HPDE6-E6E7 (cell line): ENCODE data around the gene TYRP1.
"Not testable (repeated sequence)": the region's sequence is repeated elsewhere in the genome, so short reads cannot be mapped to it uniquely, and the experiment has no call there.

ENCODE experiments used
- DNase-seq: peaks from one replicate; pipeline ENCODE4 v3.0.0; 2011; ENCODE audit warnings: missing footprints; ENCODE audit errors: extremely low spot score

TYRP1 gene

DNA sequence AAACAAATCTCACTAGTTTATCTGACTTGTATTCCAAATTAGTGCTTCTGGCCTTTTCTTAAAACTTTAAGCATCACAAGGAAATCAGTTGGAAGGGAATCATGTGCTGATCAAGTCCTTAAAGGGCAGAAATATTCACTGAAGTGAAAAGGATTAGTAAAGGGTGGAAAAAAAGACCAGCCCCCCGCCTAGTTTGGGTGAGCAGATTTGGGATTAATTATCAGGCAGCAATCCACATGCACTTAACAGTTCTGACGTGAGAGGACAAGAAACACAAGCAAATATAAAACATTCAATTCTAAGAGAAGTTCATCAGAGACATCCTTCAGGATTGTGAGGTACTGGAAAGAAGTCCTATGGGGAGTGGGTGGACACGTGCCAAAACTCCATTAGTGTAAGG, at the start of gene TYRP1:
Gene TYRP1 (plus strand): TSS at position 245 of the 400 bp plus-strand sequence. CDS start 612 bp downstream, outside the sequence.
- DNase-seq: no peak

GRCh38 chr9:12643686-12644085, 49.5 kb upstream of the TYRP1 start:
- DNase-seq: no peak

GRCh38 chr9:12648925-12649324, 44.3 kb upstream of the TYRP1 start:
- DNase-seq: no peak

GRCh38 chr9:12651125-12651524, 42.1 kb upstream of the TYRP1 start:
- no peak for DNase-seq

DNA sequence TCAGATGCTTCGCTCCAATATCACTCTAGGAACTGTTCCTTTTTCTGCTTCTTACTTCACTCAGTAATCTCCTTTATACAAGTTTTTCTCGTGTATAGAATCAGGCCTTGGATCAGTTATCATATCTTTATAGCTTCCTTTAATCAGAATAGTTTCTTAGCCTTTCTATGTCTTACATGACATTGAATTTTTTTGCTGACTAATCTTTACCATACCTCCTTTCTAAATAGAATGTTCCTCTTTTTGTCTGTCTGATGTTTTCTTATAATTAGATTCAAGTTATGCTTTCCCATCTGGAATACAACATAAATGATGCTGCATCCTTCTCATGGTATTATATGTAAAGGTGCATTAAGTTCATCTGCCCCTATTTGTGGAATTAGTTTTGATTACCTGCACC, 40.2 kb upstream of the TYRP1 start:
- DNase-seq: no peak

- no peak for DNase-seq
Observed at GRCh38 chr9:12656803-12657202, 36.4 kb upstream of the TYRP1 start.

DNA sequence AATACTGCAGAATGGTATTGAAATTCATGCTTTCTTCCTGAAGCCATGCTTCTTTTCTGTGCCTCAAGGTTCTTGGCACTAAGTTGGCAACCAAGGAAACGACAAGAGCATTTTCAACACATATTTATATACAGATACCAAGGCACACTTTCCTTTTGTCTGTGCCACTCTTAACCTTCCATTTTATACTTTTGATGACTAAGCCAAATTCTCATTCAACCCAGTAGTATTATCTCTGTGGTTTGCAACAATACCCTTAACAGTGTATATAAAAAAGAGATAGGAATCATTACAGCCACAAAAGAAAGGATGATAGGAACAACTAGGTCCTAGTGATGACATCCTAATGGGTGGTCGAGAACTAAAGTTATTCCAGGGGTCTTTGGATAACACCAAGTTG, 36.0 kb upstream of the TYRP1 start:
- DNase-seq: no peak

GRCh38 chr9:12657998-12658397, 35.2 kb upstream of the TYRP1 start:
- no peak for DNase-seq

DNA sequence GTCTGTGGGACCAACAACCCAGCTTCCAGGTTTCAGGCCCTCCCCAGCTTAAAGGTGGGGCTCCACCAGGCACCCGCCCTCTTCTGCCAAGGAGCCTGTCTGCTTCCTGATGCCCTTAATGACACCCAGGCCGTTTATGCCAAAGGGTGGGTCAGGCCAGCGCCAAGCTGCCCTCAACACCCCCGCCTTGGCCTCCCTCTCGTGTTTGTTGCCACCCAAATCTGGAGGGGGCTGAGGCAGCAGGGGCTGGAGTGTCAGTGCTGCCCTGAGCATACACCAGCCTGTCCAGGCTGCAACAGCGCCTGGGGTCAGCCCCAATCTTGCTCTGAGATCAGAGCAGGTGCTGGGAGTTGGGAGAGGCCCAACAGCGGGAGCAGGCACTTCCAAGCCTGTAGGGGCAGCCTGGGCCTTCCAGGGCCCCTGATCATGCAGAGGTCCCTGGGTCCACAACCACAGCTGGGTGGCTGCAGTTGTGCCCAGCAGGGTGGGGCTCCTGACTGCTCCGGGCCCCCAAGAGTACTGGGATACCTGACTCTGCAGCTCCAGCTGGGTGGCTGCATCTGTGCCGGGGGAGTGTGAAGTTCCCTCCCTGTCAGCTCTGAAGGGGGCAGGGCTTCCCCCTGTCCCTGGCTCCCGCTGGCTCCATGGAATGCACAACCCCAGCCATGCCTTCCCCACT, 34.5 kb upstream of the TYRP1 start:
- no peak for DNase-seq

GRCh38 chr9:12659220-12659619, 34.0 kb upstream of the TYRP1 start:
- no peak for DNase-seq

DNA sequence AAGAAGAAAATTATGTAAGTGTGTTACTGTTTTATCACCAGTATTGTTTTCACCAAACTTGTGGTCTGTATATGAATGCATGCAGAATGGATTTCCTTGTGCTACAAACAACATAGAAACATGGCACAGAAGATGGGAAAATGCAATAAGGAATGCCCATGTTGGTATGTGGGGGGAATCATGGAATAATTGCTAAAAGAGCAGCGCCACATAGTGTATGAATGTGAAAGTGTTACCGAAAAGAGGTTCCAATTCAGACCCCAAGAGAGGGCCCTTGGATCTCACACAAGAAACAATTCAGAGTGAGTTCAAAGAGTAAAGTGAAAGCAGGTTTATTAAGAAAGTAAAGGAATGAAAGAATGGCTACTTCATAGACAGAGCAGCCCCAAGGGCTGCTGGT, 26.4 kb upstream of the TYRP1 start:
- no peak for DNase-seq

DNA sequence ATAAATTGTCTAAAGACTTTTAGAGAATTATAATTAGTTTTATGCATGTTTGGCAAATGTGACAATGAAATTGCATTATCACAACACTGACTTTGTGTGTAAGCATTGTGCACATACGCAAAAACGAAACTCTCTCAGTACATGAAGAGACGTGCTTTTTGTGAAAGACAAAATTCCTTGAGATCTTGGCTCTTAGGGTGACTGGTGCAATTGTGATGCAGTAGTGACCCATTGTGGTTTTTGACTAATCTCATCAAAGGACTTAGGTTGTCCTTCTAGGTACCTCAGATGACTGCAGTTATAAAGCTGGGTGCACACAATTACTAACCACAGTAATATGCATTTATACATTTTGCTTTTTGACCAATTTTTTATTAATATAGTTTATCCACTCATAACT, 25.3 kb upstream of the TYRP1 start:
- no peak for DNase-seq

DNA sequence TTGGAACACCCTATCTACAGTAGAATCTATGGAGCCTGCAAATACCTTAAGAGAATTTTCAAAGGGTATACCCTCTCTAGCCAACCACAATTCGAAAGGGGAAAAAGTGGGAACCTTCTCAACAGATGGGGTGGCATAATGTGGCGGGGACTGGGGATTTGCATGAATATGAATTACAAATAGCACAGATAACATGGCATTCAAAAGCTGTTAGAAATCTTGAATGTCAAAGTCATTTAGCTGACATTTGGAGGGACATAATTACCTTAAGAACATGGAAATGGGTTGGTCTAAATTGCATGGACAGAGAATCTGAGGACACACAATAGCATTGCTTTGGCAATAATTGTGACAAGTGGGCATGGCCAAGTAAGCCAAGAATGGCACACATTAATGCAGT, 23.2 kb upstream of the TYRP1 start:
- DNase-seq: no peak

GRCh38 chr9:12674961-12675360, 18.2 kb upstream of the TYRP1 start:
- DNase-seq: no peak

GRCh38 chr9:12677462-12678126, 15.6 kb upstream of the TYRP1 start:
- not testable (repeated sequence) for DNase-seq

GRCh38 chr9:12680341-12680740, 12.8 kb upstream of the TYRP1 start:
- no peak for DNase-seq

- no peak for DNase-seq
Observed at GRCh38 chr9:12680757-12681156, 12.4 kb upstream of the TYRP1 start.

GRCh38 chr9:12681620-12682019, 11.6 kb upstream of the TYRP1 start:
- DNase-seq: no peak

GRCh38 chr9:12684974-12685373, 8.2 kb upstream of the TYRP1 start:
- no peak for DNase-seq

- DNase-seq: no peak
Observed at GRCh38 chr9:12689233-12689632, 4.0 kb upstream of the TYRP1 start.

DNA sequence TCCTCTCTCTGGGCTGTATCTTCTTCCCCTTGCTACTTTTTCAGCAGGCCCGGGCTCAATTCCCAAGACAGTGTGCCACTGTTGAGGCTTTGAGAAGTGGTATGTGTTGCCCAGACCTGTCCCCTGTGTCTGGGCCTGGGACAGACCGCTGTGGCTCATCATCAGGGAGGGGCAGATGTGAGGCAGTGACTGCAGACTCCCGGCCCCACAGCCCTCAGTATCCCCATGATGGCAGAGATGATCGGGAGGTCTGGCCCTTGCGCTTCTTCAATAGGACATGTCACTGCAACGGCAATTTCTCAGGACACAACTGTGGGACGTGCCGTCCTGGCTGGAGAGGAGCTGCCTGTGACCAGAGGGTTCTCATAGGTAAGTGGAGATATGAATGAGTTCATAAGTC, 828 bp downstream of the TYRP1 start:
- no peak for DNase-seq

GRCh38 chr9:12695474-12695873, 2.3 kb downstream of the TYRP1 start:
- DNase-seq: no peak

- DNase-seq: no peak
Observed at GRCh38 chr9:12696931-12697622, 3.9 kb downstream of the TYRP1 start.
